RKO (cell line): ENCODE measurements around the gene TAP1.
A peak's percentile ranks its signal among the peaks of the same experiment; 100 is the strongest.
"Not testable (repeated sequence)": the region's sequence is repeated elsewhere in the genome, so short reads cannot be mapped to it uniquely, and the experiment has no call there.

Experiments used
- DNase-seq: peaks from one replicate; pipeline ENCODE4 v3.0.0-alpha.2; 2016; ENCODE audit warnings: low spot score

TAP1 gene

DNA sequence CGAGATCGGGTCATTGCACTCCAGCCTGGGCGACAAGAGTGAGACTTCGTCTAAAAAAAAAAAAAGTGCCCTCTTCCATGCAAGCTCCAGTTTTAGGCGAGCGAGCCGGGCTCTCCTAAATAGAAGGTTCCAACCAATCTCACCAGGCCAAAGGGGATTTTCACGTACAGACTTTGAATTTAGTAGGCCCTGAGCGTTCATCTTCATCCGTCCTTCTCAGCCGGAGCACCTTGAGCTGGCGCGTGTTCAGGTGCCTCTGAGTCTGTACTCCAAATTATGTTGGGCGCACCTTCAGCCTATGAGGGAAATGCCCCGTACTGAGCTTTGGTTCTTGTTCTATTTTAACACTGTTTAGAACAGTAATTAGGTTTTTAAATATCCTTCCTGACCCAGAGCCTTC lies 14.1 kb downstream of the TAP1 start:
- DNase-seq, result no peak

DNA sequence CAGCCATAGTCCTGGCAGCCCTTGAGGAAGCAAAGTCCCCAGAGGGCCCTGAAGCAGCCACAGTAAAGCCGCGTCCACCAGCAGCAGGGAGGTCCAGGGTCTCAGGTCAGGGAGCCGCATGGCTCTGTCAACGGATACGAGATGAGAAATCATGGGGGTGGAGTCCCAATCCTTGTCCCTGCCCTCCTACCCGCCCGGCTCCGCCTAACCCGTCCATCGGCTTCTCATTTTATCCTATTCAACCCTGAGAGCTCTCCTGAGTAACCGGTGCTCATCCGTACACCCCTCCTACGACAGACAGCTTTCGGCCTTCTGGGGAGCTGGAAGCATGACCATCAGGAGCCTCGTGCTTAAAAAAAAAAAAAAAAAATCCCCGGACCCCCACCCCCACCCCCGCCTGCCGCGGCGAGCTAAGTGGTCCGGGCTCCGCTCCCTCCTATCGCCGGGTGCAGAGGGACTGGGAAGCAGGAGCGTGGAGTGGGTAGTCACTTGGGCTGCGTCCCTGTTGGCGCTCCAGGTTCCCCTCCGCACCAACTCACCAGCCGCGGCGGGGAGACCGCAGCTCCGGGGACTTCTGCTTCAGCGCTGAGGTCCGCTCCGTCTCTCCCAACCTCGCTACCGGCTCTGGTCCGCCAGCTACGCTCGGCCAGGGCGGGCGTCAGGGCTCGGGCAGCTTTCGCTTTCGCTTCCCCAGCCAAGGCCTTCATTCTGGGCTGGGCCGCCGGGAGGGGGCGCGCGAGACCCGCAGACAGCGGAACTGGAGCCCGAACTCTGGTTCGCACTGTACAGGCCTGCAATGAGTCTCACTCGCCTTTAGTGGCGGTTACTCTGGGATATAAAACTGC lies 15.2 kb downstream of the TAP1 start, which contains the start of gene TAP2:
Gene TAP2 (minus strand): TSS at position 626 of the 845 bp plus-strand sequence. CDS start 506 bp downstream, at position 120.
- DNase-seq, result peak; percentile 93

DNA sequence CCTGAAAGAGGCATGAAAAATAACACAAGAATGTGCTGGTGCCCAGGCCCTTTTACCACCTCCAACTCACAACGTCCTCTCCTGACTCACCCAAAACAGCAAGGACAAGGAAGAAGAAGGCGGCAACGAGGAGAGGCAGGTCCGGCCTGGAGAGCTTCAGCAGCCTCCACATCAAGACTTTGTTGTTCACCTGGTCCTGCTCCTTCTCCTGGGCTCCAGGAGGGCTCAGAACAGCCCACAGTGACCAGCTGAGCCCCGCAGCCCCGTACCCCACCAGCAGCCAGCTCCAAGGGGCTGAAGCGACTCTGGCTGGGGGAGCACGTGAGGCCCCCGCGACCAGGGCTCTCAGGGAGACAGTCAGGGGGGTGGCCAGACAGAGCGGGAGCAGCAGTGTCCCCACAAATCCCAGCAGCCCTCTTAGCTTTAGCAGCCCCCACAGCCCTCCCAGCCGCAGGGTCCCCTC lies 15.8 kb downstream of the TAP1 start:
- DNase-seq, result peak; percentile 84

DNA sequence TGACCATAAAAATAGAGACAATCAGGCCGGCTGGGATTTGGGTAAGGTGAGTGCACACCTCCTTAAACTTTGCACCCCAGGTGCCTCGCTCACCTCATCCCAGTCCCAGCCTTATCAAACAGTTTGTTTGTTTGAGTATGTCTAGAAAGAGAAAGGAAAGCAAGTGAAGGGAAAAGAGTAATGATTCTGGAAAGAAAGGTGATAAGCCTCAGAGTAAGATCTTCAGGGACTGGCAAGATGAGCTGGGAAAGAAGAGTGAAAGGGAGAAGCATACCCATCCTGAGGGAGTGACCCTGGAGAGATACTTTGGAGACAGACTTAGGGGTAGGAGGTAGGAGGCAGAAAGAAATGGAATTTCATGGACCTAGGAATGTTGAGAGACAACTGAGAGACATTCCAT lies 16.6 kb downstream of the TAP1 start:
- DNase-seq, result no peak

DNA sequence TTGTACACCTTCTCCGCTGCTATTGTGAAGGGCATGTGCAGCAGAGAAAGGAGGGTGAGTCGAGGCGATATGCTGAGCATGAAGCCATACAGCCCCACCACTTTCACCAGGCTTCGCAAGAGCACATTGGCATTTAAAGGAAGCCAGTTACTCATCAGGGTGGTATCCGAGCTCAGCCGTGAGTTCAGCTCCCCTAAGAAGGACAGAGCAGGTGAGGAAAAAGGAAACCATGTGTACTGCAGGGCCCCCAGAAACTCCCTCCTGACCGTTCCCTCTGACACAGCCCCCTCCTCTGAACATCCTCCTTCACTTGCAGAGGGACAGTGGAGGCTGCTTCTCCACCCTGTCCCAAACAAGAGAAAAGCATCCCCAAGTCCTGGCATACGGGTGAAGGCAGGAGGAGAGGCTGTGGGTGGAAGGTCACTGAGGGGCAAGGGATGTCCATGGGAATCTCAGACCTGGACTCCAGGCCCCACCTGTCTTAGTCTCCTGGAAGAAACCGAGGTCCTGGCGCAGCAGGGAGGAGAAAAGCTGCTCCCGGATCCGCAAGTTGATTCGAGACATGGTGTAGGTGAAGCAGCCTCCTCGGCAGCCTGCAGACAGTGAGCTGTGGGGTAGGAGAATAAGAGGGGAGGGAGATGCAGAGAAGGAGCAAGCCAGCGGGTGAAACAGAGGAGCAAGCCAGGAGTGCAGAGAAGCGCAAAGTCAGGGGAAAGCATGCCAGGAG lies 18.2 kb downstream of the TAP1 start:
- DNase-seq, result no peak

- no peak for DNase-seq
These were observed 19.8 kb downstream of the TAP1 start for GRCh38 chr6:32833664-32834063.

DNA sequence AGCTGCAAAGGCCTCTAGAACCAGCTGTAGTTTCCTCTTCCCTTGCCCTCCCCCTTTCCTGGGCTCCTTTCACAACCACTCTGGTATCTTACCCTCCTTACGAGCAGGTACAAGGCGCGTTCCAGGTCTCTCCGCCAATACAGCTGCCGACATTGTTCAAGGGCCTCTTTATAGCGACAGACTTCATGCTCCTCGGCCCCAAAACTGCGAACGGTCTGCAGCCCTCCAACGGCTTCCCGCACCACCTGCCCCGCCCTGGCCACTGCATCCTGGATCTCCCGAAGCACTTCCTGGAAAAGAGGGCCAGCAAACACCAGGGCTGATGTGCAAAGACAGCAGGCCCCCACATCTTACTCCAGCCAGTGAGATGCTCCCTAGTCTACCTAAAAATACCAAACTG lies 21.0 kb downstream of the TAP1 start:
- no peak for DNase-seq

- no peak for DNase-seq
These were observed 22.6 kb downstream of the TAP1 start for GRCh38 chr6:32830936-32831335.

DNA sequence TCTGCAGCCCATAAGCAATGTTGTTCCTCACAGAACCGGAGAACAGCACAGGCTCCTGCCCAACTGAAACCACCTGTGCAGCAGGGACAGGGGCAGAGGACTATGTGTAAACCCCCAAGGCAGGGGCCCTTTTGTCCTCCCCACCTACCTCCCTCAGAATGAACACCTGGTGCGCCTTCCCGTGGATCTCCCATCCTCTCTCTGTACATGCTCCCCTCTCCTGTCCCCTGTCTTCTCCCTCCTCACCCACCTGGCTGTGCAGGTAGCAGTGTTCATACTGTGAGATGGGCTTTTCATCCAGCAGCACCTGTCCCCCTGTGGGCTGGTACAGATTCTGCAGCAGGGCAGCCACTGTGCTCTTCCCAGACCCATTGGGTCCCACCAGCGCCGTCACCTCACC lies 23.5 kb downstream of the TAP1 start:
- no peak for DNase-seq

- no peak for DNase-seq
These were observed 24.0 kb downstream of the TAP1 start for GRCh38 chr6:32829495-32829894.

- DNase-seq, result no peak
These were observed 26.5 kb downstream of the TAP1 start for GRCh38 chr6:32827025-32827424.

- peak; percentile 59 for DNase-seq
These were observed 27.5 kb downstream of the TAP1 start for GRCh38 chr6:32825966-32826365.

DNA sequence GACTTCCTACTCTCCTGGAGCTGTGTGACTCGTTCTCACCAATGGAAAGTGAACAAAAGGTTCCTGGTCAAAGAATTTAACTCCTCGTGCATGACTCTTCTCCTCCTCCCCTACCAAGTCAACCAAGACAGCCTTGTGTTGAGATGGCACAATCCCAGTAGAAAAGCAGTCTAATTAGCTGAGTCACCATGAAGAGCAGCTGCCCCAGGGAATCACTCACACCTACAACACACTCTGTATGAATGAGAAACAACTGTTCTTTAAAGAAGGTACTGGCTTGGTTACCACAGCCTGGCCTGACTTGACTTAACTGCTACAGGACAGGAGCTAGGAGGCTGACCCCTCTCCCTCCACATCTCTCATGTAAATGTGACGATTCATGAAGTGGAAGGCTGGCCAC lies 33.8 kb downstream of the TAP1 start:
- peak; percentile 74 for DNase-seq

DNA sequence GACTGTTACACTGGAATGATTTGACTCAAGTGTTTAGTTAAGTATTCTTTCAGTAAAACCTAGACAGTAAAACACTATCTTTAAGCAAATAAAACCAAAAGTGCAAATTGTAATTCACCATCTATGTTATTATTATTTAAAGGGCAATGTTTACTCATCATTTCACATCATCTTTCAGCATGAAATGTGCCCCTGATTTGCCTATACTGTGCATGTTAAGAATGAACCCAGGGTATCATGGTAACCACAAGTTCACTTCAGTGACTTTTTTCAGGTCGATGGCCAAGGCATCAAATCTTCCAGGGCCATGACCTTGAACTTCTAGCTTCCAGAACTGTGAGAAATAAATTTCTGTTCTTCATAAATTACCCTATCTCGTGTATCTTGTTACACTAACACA lies 34.6 kb downstream of the TAP1 start:
- no peak for DNase-seq

GRCh38 chr6:32816746-32817204 lies 36.7 kb downstream of the TAP1 start, which contains the start of gene HLA-DOB:
Gene HLA-DOB (minus strand): TSS chr6:32817002. CDS start chr6:32816951, 51 bp downstream.
- DNase-seq, result no peak

GRCh38 chr6:32815996-32816395 lies 37.5 kb downstream of the TAP1 start:
- DNase-seq, result no peak

DNA sequence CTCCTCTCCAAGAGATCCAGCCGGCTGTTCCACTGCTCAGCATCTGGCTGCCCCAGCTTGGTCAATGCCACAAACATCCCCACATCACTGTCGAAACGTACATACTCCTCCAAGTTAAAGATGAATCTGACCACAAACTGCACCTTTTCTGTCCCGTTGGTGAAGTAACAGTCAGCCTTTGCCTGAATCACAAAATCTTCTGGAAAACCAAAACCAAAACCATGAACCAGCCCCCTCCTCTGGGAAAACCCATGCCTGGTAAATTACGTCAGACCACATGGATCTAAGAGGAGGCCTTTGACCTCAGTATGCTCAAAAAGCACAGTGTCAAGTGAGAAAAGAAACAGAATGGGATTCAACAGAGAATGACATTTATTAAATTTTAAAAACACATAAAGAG lies 38.4 kb downstream of the TAP1 start:
- no peak for DNase-seq

- DNase-seq, result no peak
These were observed 39.4 kb downstream of the TAP1 start for GRCh38 chr6:32814145-32814544.

DNA sequence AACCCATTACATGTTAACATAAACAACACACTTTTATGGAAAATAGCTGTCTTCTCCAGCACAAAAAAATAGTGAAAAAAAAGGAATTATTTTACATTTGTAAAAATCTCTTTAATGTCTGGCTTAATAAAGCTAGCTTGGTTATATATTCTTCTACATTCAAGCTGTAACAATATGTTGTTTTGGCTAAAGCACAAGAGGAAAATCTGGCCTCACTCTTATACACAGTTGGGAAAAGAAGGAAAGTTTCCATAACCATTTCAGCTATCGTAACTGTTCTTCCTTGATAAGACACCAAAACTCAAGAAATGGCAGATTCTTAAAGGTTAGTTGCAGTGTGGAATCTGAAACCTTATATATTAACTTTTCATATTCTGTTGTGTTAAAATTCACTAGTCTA lies 44.3 kb downstream of the TAP1 start:
- no peak for DNase-seq

- DNase-seq, result no peak
These were observed 46.4 kb downstream of the TAP1 start for GRCh38 chr6:32807020-32807580.

DNA sequence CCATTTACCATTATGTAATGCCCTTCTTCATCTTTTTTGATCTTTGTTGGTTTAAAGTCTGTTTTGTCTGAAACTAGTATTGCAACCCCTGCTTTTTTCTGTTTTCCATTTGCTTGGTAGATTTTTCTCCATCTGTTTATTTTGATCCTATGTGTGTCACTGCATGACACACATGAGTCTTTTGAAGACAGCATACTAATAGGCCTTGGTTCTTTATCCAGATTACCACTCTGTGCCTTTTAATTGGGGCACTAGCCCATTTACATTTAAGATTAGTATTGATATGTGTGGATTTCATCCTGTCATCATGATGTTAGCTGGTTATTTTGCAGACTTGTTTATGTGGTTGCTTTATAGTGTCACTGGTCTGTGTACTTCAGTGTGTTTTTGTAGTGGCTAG lies 48.1 kb downstream of the TAP1 start:
- DNase-seq, result not testable (repeated sequence)

DNA sequence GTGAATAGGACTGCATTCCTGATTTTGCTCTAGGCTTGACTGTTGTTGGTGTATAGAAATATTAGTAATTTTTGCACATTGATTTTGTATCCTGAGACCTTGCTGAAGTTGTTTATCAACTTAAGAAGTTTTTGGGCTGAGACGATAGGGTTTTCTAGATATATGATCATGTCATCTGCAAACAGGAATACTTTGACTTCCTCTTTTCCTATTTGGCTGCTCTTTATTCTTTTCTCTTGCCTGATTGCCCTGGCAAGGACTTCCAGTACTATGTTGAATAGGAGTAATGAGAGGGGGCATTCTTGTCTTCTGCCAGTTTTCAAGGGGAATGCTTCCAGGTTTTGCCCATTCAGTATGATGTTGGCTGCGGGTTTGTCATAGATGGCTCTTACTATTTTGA lies 50.1 kb downstream of the TAP1 start:
- DNase-seq, result no peak

DNA sequence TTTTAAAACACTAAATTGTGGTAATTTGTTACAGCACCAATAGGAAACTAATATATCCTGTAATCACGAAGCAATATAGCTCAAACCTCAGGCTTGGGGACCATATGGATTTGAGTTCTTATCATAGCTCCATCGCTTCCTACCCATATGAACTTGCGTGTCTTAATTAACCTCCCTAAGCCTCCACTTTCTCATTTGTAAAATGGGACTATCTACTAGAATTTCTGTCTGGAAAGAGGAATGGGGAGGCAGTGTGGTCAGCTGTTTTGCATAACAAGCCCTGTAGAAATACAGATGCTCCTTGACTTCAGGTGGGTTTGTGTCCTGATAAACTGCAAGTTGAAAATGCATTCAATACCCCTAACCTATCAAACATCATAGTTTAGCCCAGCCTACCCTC lies 53.8 kb downstream of the TAP1 start:
- DNase-seq, result no peak
